CD1c-positive myeloid dendritic cell (primary cell): ENCODE measurements around the gene SSX2IP.
"Not testable (repeated sequence)": the region's sequence is repeated elsewhere in the genome, so short reads cannot be mapped to it uniquely, and the experiment has no call there.

Experiments
- DNase-seq: peaks from one replicate; pipeline ENCODE4 v3.0.0-alpha.2; 2016; ENCODE audit errors: extremely low spot score

The SSX2IP gene, protein sequence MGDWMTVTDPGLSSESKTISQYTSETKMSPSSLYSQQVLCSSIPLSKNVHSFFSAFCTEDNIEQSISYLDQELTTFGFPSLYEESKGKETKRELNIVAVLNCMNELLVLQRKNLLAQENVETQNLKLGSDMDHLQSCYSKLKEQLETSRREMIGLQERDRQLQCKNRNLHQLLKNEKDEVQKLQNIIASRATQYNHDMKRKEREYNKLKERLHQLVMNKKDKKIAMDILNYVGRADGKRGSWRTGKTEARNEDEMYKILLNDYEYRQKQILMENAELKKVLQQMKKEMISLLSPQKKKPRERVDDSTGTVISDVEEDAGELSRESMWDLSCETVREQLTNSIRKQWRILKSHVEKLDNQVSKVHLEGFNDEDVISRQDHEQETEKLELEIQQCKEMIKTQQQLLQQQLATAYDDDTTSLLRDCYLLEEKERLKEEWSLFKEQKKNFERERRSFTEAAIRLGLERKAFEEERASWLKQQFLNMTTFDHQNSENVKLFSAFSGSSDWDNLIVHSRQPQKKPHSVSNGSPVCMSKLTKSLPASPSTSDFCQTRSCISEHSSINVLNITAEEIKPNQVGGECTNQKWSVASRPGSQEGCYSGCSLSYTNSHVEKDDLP

DNA sequence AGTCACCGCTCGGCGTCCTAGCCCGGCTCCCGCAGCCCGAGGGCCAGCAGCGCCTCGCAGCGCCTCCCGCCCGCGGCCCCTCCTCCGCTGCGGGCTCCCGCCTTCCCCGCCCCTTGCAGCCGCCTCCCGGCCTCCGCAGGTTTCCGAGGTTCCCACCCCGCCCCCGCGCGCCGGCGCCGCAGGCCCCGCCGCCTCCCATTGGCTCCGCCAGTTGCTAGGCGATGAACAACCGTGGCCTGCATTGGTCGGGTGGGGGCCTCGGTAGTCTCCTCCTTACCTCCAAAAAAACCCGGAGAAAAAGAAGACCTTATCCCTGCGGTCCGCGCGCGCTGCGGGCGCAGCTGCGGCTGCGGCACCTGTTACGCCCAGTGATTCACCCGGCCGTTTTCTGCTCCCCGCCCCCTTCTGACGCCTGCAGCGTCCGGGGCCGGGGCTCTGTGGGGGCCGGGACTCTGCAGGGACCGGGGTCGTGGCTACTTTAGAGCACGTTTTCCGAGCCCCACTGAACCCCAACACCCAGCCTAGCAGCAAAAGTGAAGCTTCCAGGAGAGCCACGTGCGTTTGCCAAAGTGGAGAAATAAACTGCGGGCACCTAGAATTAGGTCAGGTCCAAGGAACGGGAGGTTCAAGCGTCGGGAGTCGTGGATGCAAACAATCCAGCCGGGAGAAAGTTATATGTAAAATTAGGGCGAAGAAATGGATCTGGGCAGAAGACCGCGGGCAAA lies at the start of gene SSX2IP:
TSS of gene SSX2IP (minus strand) at position 65 of the 725 bp plus-strand sequence. CDS start 19,242 bp downstream, outside the sequence.
- peak; percentile 99 for DNase-seq

GRCh38 chr1:84738237-84738636 lies 48.0 kb upstream of the SSX2IP start:
- DNase-seq, result no peak

DNA sequence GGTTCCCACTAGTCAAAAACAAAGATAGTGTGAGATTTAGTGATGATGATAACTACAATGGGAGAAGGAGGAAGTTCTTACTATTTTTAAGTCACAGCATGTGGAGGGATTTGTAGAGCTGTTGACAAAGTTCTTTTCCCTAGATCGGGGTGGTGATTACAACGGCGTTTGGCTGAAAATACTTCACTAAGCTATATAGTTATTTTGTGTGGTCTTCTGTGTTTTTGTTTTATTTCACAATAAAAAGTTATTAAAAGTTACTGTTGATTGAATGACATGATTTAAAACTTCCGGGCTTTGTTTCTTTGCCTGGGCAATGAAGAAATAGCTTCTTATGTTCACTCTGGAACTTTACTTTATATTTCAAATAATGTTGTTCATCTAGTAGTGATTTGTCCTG lies 47.3 kb upstream of the SSX2IP start:
- no peak for DNase-seq

DNA sequence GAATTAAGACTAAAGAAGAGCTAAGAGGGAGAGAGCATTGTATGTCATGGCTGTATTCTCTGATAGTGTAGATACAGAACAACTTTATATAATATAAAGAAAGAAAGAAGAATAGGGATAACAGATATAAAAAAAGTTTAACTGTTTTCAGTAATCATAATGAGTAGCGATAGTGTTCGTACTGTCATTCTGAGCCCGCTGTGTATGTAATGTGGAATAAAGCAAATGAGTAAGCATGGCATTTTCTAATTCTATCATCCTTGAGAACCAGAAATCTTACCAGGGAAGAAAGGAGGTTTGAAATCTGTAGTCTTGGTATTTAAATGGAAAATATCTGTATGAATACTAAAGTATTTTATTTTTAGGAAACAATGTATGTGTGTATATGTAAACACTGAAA lies 46.7 kb upstream of the SSX2IP start:
- DNase-seq, result no peak

- no peak for DNase-seq
Observed at GRCh38 chr1:84736445-84736844, 46.2 kb upstream of the SSX2IP start.

- no peak for DNase-seq
Observed at GRCh38 chr1:84735483-84735882, 45.2 kb upstream of the SSX2IP start.

DNA sequence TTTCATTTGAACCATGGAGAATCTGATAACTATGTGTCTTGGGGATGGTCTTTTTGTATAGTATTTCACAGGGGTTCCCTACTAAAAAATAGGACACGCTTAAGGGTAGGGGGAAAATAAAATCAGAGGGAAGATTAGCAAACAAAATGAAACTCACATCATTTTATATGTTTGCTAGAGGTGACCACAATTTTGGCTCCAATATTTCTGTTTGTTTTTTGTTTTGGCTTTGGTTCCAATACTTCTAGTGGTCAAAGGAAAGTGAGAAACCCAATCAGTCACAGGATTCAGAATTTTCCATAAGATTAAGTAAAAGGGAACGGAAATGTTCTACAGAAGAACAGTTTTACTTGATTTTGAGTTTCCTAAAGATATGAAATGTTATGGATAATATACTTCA lies 42.3 kb upstream of the SSX2IP start:
- DNase-seq, result no peak

DNA sequence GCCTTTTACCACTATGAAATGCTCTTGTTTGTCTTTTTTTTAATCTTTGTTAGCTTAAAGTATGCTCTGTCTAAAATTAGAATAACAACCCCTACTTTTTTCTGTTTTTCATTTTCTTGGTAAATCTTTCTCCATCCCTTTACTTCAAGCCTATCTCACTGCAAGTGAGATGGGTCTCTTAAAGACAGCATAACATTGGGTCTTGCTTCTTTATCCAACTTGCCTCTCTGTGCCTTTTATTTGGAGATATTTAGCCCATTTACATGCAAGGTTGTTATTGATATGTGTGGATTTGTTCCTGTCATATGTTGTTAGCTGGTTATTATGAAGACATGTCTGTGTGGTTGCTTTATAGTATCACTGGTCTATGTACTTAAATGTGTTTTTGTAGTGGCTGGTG lies 41.3 kb upstream of the SSX2IP start:
- no peak for DNase-seq

GRCh38 chr1:84727711-84728110 lies 37.5 kb upstream of the SSX2IP start:
- DNase-seq, result not testable (repeated sequence)

DNA sequence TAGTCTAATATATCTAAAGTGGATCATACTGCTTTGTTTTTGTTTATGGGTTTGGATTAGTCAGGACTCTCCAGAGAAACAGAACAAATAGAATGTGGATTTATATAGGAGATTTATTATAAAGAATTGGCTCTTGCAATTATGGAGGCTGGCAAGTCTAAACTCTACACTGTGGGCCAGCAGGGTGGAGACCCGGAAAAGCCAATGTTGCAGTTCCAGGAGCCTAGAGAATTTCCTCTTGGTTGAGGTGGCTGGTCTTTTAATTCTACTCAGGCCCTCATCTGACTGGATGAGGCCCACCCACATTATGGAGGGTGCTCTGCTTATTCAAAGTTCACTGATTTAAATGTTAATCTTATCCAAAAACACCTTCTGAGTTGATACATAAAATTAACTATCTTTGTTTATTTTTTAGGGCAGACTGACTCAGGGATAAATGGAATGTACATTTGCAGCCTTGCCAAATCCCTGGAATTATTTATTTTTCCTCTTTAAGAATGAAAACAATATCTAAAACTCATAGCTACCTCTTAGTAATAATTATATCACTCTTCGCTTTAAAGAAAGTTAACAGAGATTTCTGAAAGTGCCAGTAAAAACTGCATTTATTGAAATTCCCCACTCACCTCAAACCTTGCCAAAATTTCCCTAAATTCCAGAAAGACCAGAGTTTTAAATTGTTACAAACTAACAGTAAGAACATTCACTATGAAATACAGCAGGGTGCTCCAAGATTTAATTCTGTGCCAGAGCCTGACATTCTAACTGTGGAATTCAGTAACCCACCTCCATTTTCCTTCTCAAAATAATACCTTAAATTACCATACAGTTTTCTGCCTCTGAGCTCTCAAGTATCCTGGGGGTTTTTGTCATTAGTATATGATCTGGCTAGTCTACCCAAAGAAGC lies 36.6 kb upstream of the SSX2IP start:
- no peak for DNase-seq

DNA sequence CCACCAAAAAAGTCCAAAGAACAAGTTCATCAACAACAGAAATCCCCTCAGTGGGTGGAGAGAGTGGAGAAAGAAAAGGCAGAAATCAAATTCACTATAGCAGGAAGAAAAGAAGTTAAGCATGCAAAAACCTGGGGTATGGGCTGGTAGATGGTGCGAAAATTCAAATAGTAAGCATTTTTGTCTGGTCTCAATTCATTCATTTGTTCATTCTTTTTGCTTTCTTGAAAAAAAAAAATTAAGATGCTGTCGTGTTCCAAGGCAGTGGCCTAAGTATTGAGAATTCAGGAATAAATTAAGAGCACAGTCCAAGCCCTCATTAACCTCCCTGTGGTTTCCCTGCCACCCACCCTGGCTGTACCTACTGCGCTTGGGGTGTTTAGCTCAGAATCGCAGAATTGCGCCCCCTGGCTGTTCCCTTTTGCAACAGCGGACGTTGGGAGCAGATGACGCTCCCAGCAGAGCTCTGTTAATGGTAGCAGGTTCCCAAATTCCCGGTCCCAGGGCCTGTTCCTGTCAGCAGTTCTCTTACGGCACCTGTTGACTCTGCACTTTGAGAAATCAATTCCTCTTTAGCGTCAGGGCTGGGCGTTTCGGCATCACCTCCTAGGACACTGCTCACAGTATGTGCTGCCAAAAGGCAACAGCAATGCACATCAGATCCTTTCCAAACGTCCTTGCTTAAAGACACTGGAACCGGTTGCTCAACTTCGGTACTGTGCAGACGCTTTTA lies 34.0 kb upstream of the SSX2IP start:
- peak; percentile 50 for DNase-seq

DNA sequence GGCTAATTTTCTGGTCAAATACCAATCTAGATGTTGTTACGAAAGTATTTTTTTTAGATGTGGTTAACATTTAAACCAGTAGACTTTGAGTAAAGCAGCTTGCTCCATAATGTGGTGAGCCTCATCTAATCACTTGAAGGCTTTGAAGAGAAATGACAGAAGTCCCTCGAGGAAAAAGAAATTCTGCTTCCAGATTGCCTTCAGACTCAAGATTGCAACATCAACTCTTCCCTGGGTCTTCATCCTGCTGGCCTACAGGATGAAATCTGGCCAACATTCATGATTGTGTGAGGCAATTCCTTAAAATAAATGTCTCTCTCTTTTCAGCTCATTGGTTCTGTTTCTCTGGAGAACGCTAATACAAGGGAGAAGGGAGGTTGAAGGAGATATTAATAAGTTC lies 32.5 kb upstream of the SSX2IP start:
- DNase-seq, result no peak

GRCh38 chr1:84721872-84722271 lies 31.6 kb upstream of the SSX2IP start:
- DNase-seq, result not testable (repeated sequence)

DNA sequence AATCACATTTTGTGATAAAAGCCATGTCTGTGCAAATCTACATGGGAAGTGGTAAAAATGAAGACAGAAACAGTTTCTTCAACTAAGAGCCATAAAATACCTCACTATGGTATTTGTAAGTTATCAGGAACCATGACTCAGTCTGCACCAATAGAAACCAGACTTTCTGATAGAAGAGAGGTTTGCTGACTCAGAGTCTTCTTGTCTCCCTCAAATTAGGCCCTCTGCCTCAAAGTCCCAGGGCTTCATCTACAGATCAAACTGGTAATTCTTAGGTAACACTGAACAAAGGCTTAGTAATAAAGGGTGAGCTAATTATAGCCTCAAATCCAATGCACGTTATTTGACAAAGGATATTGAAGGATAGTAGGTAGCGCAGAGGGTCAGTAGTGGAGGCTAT lies 30.9 kb upstream of the SSX2IP start:
- DNase-seq, result no peak

DNA sequence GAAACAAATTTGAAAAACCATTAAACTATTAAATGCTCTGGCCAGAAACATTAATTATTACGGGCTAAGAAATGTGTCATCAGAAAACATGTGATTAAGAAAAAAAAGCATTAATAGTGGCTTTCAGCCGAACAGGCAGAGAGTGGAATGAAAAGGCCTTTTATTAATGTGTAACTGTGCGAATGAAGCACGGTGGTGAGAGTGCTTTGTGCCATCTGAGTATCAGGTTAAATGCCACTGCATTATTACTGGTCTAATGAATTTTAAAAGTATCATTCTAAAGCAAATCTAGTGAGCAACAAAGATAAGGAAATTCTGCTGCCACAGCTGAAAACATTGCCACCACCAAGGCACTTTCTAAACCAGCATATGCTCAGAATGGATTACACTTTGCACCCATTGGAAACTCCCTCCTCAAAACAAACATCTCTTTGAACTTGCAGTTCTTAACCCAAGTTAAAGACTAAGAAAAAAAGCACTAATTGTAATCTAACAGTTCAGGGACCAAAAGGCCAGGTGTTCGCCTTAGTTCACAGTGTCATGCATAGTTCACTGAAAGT lies 30.0 kb upstream of the SSX2IP start:
- DNase-seq, result no peak

GRCh38 chr1:84719543-84720217 lies 29.4 kb upstream of the SSX2IP start:
- no peak for DNase-seq

- no peak for DNase-seq
Observed at GRCh38 chr1:84715342-84716019, 25.2 kb upstream of the SSX2IP start.

GRCh38 chr1:84712276-84712874 lies 22.1 kb upstream of the SSX2IP start:
- no peak for DNase-seq

GRCh38 chr1:84711869-84712268 lies 21.6 kb upstream of the SSX2IP start:
- DNase-seq, result no peak
